Stomach (tissue), 9 donors: ENCODE results near the gene FGF22. TPM values are rescaled to one million over a fixed set of nuclear protein-coding genes. Genes with fewer than 3 reads are reported as not detected.

Source experiments
- DNase-seq, 2 donors: peaks; one replicate each; pipeline versions ENCODE4 v3.0.0 to v3.0.0-alpha.2; 2013 to 2019
- H3K27ac ChIP-seq, 5 donors: fragments of 200-600 bp in 4 of 5; sonication (generic) in 4 of 5; one replicate each; pipeline ENCODE4 v1.5.1; 2013 to 2019; ENCODE audit warnings: mild to moderate bottlenecking in 1 of 5, moderate library complexity in 1 of 5
- H3K27me3 ChIP-seq, 3 donors: fragments of 200-600 bp; sonication (generic); one replicate each; pipeline ENCODE4 v1.5.1; 2017 to 2019; ENCODE audit warnings: mixed run types in 1 of 3
- H3K36me3 ChIP-seq, 4 donors: fragments of 200-600 bp; sonication (generic); 1 replicate in 3 of 4; 2 replicates in 1 of 4; pipeline ENCODE4 v1.5.1; 2016 to 2019
- H3K4me1 ChIP-seq, 4 donors: fragments of 200-600 bp; sonication (generic); one replicate each; pipeline ENCODE4 v1.5.1; 2016 to 2019
- H3K4me3 ChIP-seq, 4 donors: fragments of 200-600 bp; sonication (generic) in 3 of 4; one replicate each; pipeline ENCODE4 v1.5.1; 2016 to 2019; ENCODE audit warnings: mild to moderate bottlenecking in 1 of 4
- H3K9me3 ChIP-seq, 4 donors: fragments of 200-600 bp; sonication (generic); one replicate each; pipeline ENCODE4 v1.5.1; 2016 to 2019
- CTCF ChIP-seq, 7 experiments: fragments of 450-650 bp in 4 of 7; fragments of 200-600 bp in 3 of 7; sonication (generic) in 3 of 7; IDR thresholded peaks; one replicate each; pipeline ENCODE4 v1.5.1; 2016 to 2019; ENCODE audit warnings: antibody characterized with exemption in 7 of 7, control low read depth in 2 of 7, mild to moderate bottlenecking in 1 of 7
- EP300 ChIP-seq: sonication (generic); formaldehyde crosslinking; IDR thresholded peaks from one replicate; pipeline ENCODE4 v1.6.1; 2017; ENCODE audit warnings: antibody characterized with exemption
- POLR2A ChIP-seq, 4 donors: fragments of 450-650 bp; IDR thresholded peaks; one replicate each; pipeline ENCODE4 v1.6.1; 2016; ENCODE audit warnings: antibody characterized with exemption in 4 of 4, control low read depth in 2 of 4, mild to moderate bottlenecking in 1 of 4, moderate library complexity in 1 of 4
- POLR2AphosphoS5 ChIP-seq, 3 donors: sonication (generic); formaldehyde crosslinking; IDR thresholded peaks; one replicate each; pipeline ENCODE4 v1.6.1; 2016; ENCODE audit warnings: antibody characterized with exemption in 3 of 3
- WGBS, 5 donors: extraction: QIAGEN DNeasy Blood & Tissue Kit in 3 of 5; methylation state at CpG; one replicate each; pipeline versions ENCODE4 v1.1.5 to v1.1.7; 2013 to 2018; 5-methylcytosine and 5-hydroxymethylcytosine counted together
- intact Hi-C: fragments of 100-400 bp; cut with DNase I; formaldehyde crosslinking; loops from one replicate; pipeline ENCODE4 v1.15.1; 2023; ENCODE audit warnings: low total_unique reads
- polyA plus RNA-seq, 3 donors: library from polyadenylated mRNA; stranded (reverse); fragments of 200-250 nt; gene quantifications; one replicate each; pipeline ENCODE4 v1.2.3, GENCODE V29; 2013
- total RNA-seq, 5 donors: library from RNA; depleted of rRNA; stranded (reverse); fragments of >200 nt; gene quantifications; one replicate each; pipeline versions ENCODE4 v1.1.0 to v1.2.3, GENCODE V29; 2014 to 2016
- donor health status: healthy with polysubstance abuse.
- donor health status: Bipolar disorder and iron deficiency.
- donor health status: healthy.

The FGF22 gene
- total and polyA plus RNA-seq, 8 donors: 0.37 to 0.76 (median 0.46) TPM; not detected in 4

GRCh38 chr19:678791-679388, 39.2 kb downstream of the FGF22 start:
- intact Hi-C loops: no loop called here
- no peak for TF ChIP-seq CTCF (IDR thresholded peaks at IDR 0.05)
- no peak for TF ChIP-seq EP300
- no peak for TF ChIP-seq POLR2AphosphoS5 (IDR thresholded peaks at IDR 0.05)
- TF ChIP-seq POLR2A (IDR thresholded peaks at IDR 0.05): no peak
- Histone ChIP-seq H3K9me3 (no peaks in the 10 kb centered on the region), H3K4me3 (peak overlapping the region in 3 of 4 donors; percentile 59 to 94 (median 72)), H3K4me1 (peaks cover 31 to 54% (median 48%) of the 10 kb centered on the region in 4 donors), H3K27me3 (peaks cover 0 to 39% (median 11%) of the 10 kb centered on the region in 3 donors), H3K36me3 (peaks cover 0 to 9% (median 1%) of the 10 kb centered on the region in 4 donors), H3K27ac (peak overlapping the region; percentile 88 to 98 (median 91))
- DNase-seq: no peak
- 89 to 96% (median 91%) methylated on average over 8 to 16 of the region's 16 CpGs for WGBS, 5 donors

- H3K9me3 ChIP-seq: no peaks in the 10 kb centered on the region
- WGBS, 5 donors: 4 to 9% (median 5%) methylated on average over 27 to 65 of the region's 69 CpGs
- intact Hi-C loops: no loop called here
- peak; percentile 57 to 95 for DNase-seq
- H3K4me3 ChIP-seq: peak overlapping the region; percentile 59 to 94 (median 76)
- H3K4me1 ChIP-seq: peaks cover 31 to 54% (median 48%) of the 10 kb centered on the region in 4 donors
- peaks cover 0 to 9% (median 1%) of the 10 kb centered on the region in 4 donors for H3K36me3 ChIP-seq
- peak overlapping the region; percentile 88 to 98 (median 91) for H3K27ac ChIP-seq
- TF ChIP-seq POLR2AphosphoS5 (IDR thresholded peaks at IDR 0.05): peak; percentile 35 to 46 (median 42)
- TF ChIP-seq CTCF (IDR thresholded peaks at IDR 0.05): no peak
- TF ChIP-seq EP300: peak; percentile 64
- TF ChIP-seq POLR2A (IDR thresholded peaks at IDR 0.05): no peak
- peaks cover 0 to 31% (median 11%) of the 10 kb centered on the region in 3 donors for H3K27me3 ChIP-seq
These were observed 40.0 kb downstream of the FGF22 start for GRCh38 chr19:679418-680286.

GRCh38 chr19:680287-681028, 40.8 kb downstream of the FGF22 start:
- intact Hi-C loops: no loop called here
- WGBS, 5 donors: 0 to 1% (median 1%) methylated on average over 15 to 70 of the region's 70 CpGs
- TF ChIP-seq EP300 (no peak), POLR2AphosphoS5 (IDR thresholded peaks at IDR 0.05) (peak; percentile 91 to 93 (median 93)), CTCF (IDR thresholded peaks at IDR 0.05) (peak in 3 of 7 experiments; percentile 27 to 67 (median 40))

More at GRCh38 chr19:680287-681028, 40.8 kb downstream of the FGF22 start:
- peak overlapping the region; percentile 88 to 98 (median 91) for H3K27ac ChIP-seq
- peak; percentile 100 for DNase-seq
- peaks cover 31 to 51% (median 45%) of the 10 kb centered on the region in 4 donors for H3K4me1 ChIP-seq
- no peaks in the 10 kb centered on the region for H3K9me3 ChIP-seq
- H3K4me3 ChIP-seq: peak overlapping the region; percentile 59 to 94 (median 76)
- peaks cover 0 to 9% (median 1%) of the 10 kb centered on the region in 4 donors for H3K36me3 ChIP-seq
- peaks cover 0 to 23% (median 11%) of the 10 kb centered on the region in 3 donors for H3K27me3 ChIP-seq
